Brain microvascular endothelial cell (primary cell): ENCODE results near the gene CALML3.

Experiments used
- DNase-seq: peaks from one replicate; pipeline ENCODE4 v3.0.0-alpha.2; 2020
- H3K27ac ChIP-seq: fragments of 250-450 bp; sonication (Bioruptor Pico); 2 replicates; pipeline ENCODE4 v1.5.1; 2020; ENCODE audit warnings: mild to moderate bottlenecking, moderate library complexity
- H3K27me3 ChIP-seq: fragments of 250-450 bp; sonication (Bioruptor Pico); replicated peaks from 2 replicates; pipeline ENCODE4 v1.5.1; 2020; ENCODE audit warnings: mild to moderate bottlenecking
- H3K36me3 ChIP-seq: fragments of 250-450 bp; sonication (Bioruptor Pico); replicated peaks from 2 replicates; pipeline ENCODE4 v1.5.1; 2020; ENCODE audit warnings: mild to moderate bottlenecking
- H3K4me3 ChIP-seq: 2 replicates; pipeline ENCODE4 v1.5.1; 2011; ENCODE audit warnings: low read depth, mild to moderate bottlenecking, control low read depth, low read length, moderate library complexity
- in situ Hi-C: cut with HindIII; loops from 2 replicates; pipeline ENCODE4 v1.10.0; 2017; ENCODE audit warnings: low sequenced_read_pairs, low pct_ligation_motif_present
- TF ChIP-seq, protein P1 (sequence below): IDR thresholded peaks from 2 replicates; pipeline ENCODE4 v1.5.1; 2011; ENCODE audit warnings: low read depth, mild to moderate bottlenecking, moderate library complexity, low read length, control low read depth, inconsistent platforms; ENCODE audit errors: missing control alignments

The CALML3 gene

DNA sequence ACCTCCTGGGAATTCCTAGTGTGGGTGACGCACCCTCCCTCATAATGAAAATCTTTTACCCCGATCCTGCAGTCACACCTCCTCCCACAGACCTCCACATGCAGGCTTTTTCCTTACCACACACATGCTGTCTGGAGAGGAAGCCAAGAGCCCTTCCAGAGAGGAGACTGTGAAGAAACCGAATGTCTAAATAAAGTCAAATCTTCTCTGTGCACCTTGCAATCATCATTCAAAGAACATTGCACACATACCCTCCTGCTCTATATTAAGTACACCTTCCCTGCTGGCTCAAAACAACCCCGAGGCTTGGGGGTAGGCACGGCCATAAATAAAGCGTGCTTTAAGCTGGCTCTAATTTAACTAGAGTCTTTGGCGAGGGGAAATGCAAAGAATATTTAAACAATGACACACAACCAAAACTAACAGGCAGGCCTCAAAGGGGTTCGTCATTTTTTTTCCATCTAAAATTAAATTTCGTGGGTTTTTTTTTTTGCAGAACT lies 34.9 kb downstream of the CALML3 start:
- in situ Hi-C loops = no loop called here
- peak; percentile 53 for DNase-seq
- Histone ChIP-seq H3K4me3 (no peak overlapping the region), H3K27ac (peak overlapping the region; percentile 68), H3K36me3 (no peaks in the 10 kb centered on the region), H3K27me3 (no peaks in the 10 kb centered on the region)
- TF ChIP-seq, protein P1, sequence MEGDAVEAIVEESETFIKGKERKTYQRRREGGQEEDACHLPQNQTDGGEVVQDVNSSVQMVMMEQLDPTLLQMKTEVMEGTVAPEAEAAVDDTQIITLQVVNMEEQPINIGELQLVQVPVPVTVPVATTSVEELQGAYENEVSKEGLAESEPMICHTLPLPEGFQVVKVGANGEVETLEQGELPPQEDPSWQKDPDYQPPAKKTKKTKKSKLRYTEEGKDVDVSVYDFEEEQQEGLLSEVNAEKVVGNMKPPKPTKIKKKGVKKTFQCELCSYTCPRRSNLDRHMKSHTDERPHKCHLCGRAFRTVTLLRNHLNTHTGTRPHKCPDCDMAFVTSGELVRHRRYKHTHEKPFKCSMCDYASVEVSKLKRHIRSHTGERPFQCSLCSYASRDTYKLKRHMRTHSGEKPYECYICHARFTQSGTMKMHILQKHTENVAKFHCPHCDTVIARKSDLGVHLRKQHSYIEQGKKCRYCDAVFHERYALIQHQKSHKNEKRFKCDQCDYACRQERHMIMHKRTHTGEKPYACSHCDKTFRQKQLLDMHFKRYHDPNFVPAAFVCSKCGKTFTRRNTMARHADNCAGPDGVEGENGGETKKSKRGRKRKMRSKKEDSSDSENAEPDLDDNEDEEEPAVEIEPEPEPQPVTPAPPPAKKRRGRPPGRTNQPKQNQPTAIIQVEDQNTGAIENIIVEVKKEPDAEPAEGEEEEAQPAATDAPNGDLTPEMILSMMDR = no peak

- no peaks in the 10 kb centered on the region for H3K27me3 ChIP-seq
- H3K4me3 ChIP-seq = no peak overlapping the region
- peak; percentile 61 for DNase-seq
- peak overlapping the region; percentile 68 for H3K27ac ChIP-seq
- no peaks in the 10 kb centered on the region for H3K36me3 ChIP-seq
- TF ChIP-seq, protein P1 = no peak
- in situ Hi-C loops = no loop called here
Measured at GRCh38 chr10:5560142-5560816, 35.5 kb downstream of the CALML3 start.

DNA sequence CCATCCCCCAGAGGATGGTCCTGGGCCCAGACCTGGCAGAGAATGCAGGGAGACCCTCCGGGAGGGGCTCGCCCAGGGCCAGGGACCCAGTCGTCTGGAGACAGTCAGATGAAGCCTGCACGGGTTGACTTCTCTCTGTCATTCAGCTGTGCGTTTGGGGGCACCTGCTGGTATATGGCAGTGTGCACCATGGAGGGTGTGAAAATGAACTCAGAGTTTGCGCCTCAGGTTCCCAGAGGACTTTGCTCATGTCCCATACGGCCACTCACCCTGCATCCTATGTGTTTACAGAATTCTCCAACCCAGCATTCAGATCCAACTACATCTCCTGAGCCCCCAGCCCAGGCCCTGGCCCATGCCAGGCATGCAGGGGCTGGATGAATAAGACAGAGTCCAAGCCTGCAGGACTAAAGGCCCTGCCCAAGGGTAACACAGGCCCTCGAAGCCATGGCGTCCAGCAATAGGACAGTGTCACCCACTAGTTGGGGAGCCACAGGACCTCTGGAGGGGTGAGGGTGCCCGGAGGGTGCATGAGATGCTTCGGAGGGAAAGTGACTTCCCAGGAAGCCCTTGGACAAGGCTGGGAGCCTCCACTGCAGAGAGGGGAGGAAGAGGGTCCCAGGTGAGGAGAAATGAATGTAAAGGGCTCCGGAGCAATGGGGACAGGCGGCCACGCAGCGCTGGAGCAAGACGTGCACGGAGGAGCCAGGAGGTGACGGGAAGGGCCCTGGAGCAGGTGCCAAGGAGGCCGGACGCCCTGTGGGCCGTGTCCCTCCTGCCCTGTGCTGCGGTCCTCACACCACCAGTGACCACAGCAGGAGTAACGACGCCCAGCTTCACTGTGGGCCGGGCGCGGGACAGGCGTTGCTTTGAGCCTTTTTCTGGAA lies 36.3 kb downstream of the CALML3 start:
- Histone ChIP-seq H3K4me3 (no peak overlapping the region), H3K27ac (peak overlapping the region; percentile 68), H3K36me3 (no peaks in the 10 kb centered on the region), H3K27me3 (no peaks in the 10 kb centered on the region)
- no peak for DNase-seq
- in situ Hi-C loops = no loop called here
- TF ChIP-seq, protein P1 = no peak

- no peaks in the 10 kb centered on the region for H3K36me3 ChIP-seq
- H3K27ac ChIP-seq = no peak overlapping the region
- no peak overlapping the region for H3K4me3 ChIP-seq
- no peak for DNase-seq
- TF ChIP-seq, protein P1 = no peak
- in situ Hi-C loops = no loop called here
- no peaks in the 10 kb centered on the region for H3K27me3 ChIP-seq
Measured at GRCh38 chr10:5561704-5562645, 37.2 kb downstream of the CALML3 start.

DNA sequence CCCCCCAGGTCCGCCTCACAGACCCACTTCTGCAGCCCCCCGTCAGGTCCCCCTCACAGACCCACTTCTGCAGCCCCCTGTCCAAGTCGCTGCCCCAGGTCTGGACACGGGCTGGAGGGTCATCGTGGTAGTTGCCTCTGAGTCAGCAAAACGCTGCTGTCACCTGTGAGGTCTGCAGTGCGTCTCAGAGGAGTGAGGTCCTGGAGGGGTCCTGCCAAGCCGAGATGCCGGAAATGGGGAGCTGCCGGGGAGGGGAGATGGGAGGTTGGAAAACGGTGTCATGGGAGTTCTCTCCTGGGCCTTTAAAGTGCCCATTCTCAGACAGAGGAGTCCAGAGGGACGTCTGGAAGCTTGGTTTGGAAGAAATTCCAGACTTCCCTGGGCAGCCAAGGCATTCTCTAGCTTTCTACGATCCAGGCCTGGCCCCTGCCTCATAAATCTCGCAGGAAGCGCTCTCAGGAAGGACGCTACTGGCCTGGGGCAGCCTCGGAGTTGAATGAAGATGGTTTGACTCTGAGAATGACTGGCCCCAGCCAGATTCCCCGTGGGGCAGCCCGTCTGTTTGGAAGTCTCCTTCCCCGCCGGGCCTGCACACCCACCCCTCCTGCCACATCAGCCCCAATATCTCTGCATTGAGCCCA lies 38.7 kb downstream of the CALML3 start:
- TF ChIP-seq, protein P1 = no peak
- Histone ChIP-seq H3K36me3 (no peaks in the 10 kb centered on the region), H3K4me3 (no peak overlapping the region), H3K27me3 (no peaks in the 10 kb centered on the region), H3K27ac (no peak overlapping the region)
- in situ Hi-C loops = no loop called here
- DNase-seq = no peak
